GM12878 (cell line): ENCODE results near the gene GRIK1. TPM values are rescaled to one million over a fixed set of nuclear protein-coding genes. Genes with fewer than 3 reads are reported as not detected.

Experiments used
- ATAC-seq: fragments of 200-7000 bp; cut with Tn5 transposase; 3 replicates; pipeline ENCODE4 v1.9.1; 2020; ENCODE audit warnings: mild to moderate bottlenecking, moderate library complexity
- BruUV-seq: library from RNA; stranded (reverse); fragments of 400-500 nt; replicated peaks from 2 replicates; lab custom pipeline; 2021; lab: Mats Ljungman, UMichigan
- CTCF ChIA-PET: fragments of 300-600 bp; sonication (Branson Sonifier 250); formaldehyde crosslinking; extraction: SDS; loops from one replicate; lab custom pipeline; 2021; ENCODE audit warnings: inconsistent platforms; lab: Yijun Ruan, JAX
- POLR2A ChIA-PET: fragments of 350-600 bp; formaldehyde crosslinking; extraction: SDS; loops from one replicate; lab custom pipeline; 2021; ENCODE audit warnings: inconsistent platforms; lab: Charles Lee
- RAD21 ChIA-PET: fragments of 300-600 bp; sonication (Branson Sonifier 250); formaldehyde crosslinking; loops from one replicate; lab custom pipeline; 2023; ENCODE audit warnings: antibody characterized with exemption; ENCODE audit not compliant: unreplicated experiment; lab: Charles Lee
- SMC1A ChIA-PET: fragments of 300-600 bp; sonication (Branson Sonifier 250); formaldehyde crosslinking; loops from one replicate; lab custom pipeline; 2023; ENCODE audit not compliant: unreplicated experiment, uncharacterized antibody; lab: Charles Lee
- DNase-seq: peaks from one replicate; pipeline ENCODE4 v3.0.0-alpha.2; 2011; ENCODE audit warnings: low read depth, low spot score
- FAIRE-seq: peaks from 3 replicates; lab custom pipeline; 2011; peaks lifted over from hg19 to GRCh38; lab: Jason Lieb, UNC
- H2AFZ ChIP-seq: 2 replicates; pipeline ENCODE4 v1.6.0; 2011; ENCODE audit warnings: low read depth, low read length, control low read depth; ENCODE audit not compliant: control insufficient read depth
- H3K27ac ChIP-seq: 2 replicates; pipeline ENCODE4 v1.5.1; 2011; ENCODE audit warnings: control low read depth; ENCODE audit not compliant: control insufficient read depth, insufficient read depth
- H3K27me3 ChIP-seq, 2 experiments: replicated peaks in 1 of 2; 2 replicates each; pipeline versions ENCODE4 v1.6.0 to v1.6.1; 2011; ENCODE audit warnings: low read length in 1 of 2; ENCODE audit not compliant: control insufficient read depth in 2 of 2, insufficient read depth in 2 of 2
- H3K36me3 ChIP-seq, 2 experiments: 2 replicates each; pipeline ENCODE4 v1.5.1; 2011; ENCODE audit warnings: low read length in 1 of 2; ENCODE audit not compliant: control insufficient read depth in 2 of 2, insufficient read depth in 2 of 2
- H3K4me1 ChIP-seq: 2 replicates; pipeline ENCODE4 v1.6.1; 2011; ENCODE audit warnings: mild to moderate bottlenecking, low read length, moderate library complexity, mixed read lengths; ENCODE audit not compliant: control insufficient read depth, insufficient read depth
- H3K4me2 ChIP-seq: 2 replicates; pipeline ENCODE4 v1.6.0; 2011; ENCODE audit warnings: control low read depth; ENCODE audit not compliant: control insufficient read depth, insufficient read depth
- H3K4me3 ChIP-seq: fragments of 200-600 bp; sonication (generic); 2 replicates; pipeline ENCODE4 v1.5.1; 2016
- H3K79me2 ChIP-seq: 2 replicates; pipeline ENCODE4 v1.6.0; 2011; ENCODE audit warnings: low read length; ENCODE audit not compliant: control insufficient read depth, insufficient read depth
- H3K9ac ChIP-seq: 2 replicates; pipeline ENCODE4 v1.8.0; 2011; ENCODE audit warnings: low read length, control low read depth, mixed read lengths; ENCODE audit not compliant: control insufficient read depth, insufficient read depth
- H3K9me3 ChIP-seq: replicated peaks from 3 replicates; pipeline ENCODE4 v1.5.1; 2011; ENCODE audit warnings: mild to moderate bottlenecking, low read length; ENCODE audit not compliant: control insufficient read depth, insufficient read depth
- H4K20me1 ChIP-seq: 2 replicates; pipeline ENCODE4 v1.6.0; 2011; ENCODE audit not compliant: control insufficient read depth, insufficient read depth
- BMI1 ChIP-seq: fragments of 450-650 bp; IDR thresholded peaks from 2 replicates; pipeline ENCODE4 v1.6.1; 2016; ENCODE audit warnings: mild to moderate bottlenecking, moderate library complexity, borderline replicate concordance
- CBFB ChIP-seq: IDR thresholded peaks from 2 replicates; pipeline ENCODE4 v1.6.1; 2016; ENCODE audit warnings: antibody characterized with exemption, low read depth
- EGR1 ChIP-seq, 2 experiments: IDR thresholded peaks; 1 replicate in 1 of 2; 2 replicates in 1 of 2; pipeline ENCODE4 v1.6.1; 2011 to 2012; ENCODE audit warnings: low read depth in 2 of 2, low read length in 2 of 2, borderline replicate concordance in 1 of 2, mild to moderate bottlenecking in 1 of 2, moderate library complexity in 1 of 2
- EZH2 ChIP-seq: IDR thresholded peaks from 2 replicates; pipeline ENCODE4 v1.6.1; 2012; ENCODE audit warnings: low read depth, mild to moderate bottlenecking, control low read depth, inconsistent platforms, low read length, borderline replicate concordance; ENCODE audit not compliant: control insufficient read depth
- JUND ChIP-seq: IDR thresholded peaks from 2 replicates; pipeline ENCODE4 v1.6.1; 2012; ENCODE audit warnings: low read depth, mild to moderate bottlenecking, low read length, improper control_type of control experiment, moderate library complexity
- RELA ChIP-seq: fragments of 450-650 bp; IDR thresholded peaks from 2 replicates; pipeline ENCODE4 v1.8.0; 2014; ENCODE audit warnings: borderline replicate concordance; ENCODE audit not compliant: partially characterized antibody
- RFX5 ChIP-seq: IDR thresholded peaks from 2 replicates; pipeline ENCODE4 v1.6.1; 2011; ENCODE audit warnings: low read depth, low read length, improper control_type of control experiment
- SKIL ChIP-seq: fragments of 450-650 bp; IDR thresholded peaks from 2 replicates; pipeline ENCODE4 v1.6.1; 2017; ENCODE audit warnings: mild to moderate bottlenecking, low read depth, inconsistent platforms; ENCODE audit not compliant: poor library complexity, severe bottlenecking
- SRF ChIP-seq, 2 experiments: IDR thresholded peaks; 2 replicates each; pipeline ENCODE4 v1.6.1; 2011; ENCODE audit warnings: low read depth in 2 of 2, low read length in 2 of 2, mild to moderate bottlenecking in 1 of 2, moderate library complexity in 1 of 2
- WGBS: methylation state at CpG from one replicate; pipeline ENCODE4 v1.1.6; 2016; ENCODE audit warnings: low lambda C conversion rate; ENCODE audit not compliant: insufficient replicate concordance, insufficient coverage; ENCODE audit errors: missing lambda C conversion rate; 5-methylcytosine and 5-hydroxymethylcytosine counted together
- in situ Hi-C: fragments of 300-500 bp; cut with MboI; formaldehyde crosslinking; loops from 9 replicates; pipeline ENCODE4 v1.14.3; 2018; ENCODE audit warnings: mixed read lengths
- intact Hi-C: fragments of 100-400 bp; cut with micrococcal nuclease; formaldehyde crosslinking; loops from one replicate; pipeline ENCODE4 v1.14.2; 2022; ENCODE audit not compliant: unreplicated experiment
- polyA plus RNA-seq, 11 experiments: library from polyadenylated mRNA; depleted of rRNA in 4 of 11; unstranded in 6 of 11; stranded (reverse) in 5 of 11; fragments of >200 nt; fragmentation: Nextera tagmentation in 4 of 11; fragmentation: Illumina TruSeq in 1 of 11; extraction: Ambion mirVana in 4 of 11; extraction: Trizol in 1 of 11; gene quantifications; 1 replicate in 1 of 11; 2 replicates in 10 of 11; pipeline versions ENCODE4 v1.2.1 to v1.2.3, GENCODE V29; 2011 to 2016; ENCODE audit warnings: inconsistent platforms in 2 of 11, missing spikeins in 2 of 11, low read depth in 1 of 11
- total RNA-seq, 4 experiments: library from RNA; depleted of rRNA in 3 of 4; stranded (reverse); fragments of >200 nt in 3 of 4; fragmentation: Illumina TruSeq in 1 of 4; extraction: Trizol in 1 of 4; gene quantifications; 2 replicates each; pipeline versions ENCODE4 v1.2.1 to v1.2.3, GENCODE V29; 2013 to 2021

GRIK1 gene
- total and polyA plus RNA-seq, 10 of the 15 experiments (the other 5 are each of a cell fraction or from before 2014, with no cell fraction given) = 0.05 to 0.13 (median 0.09) TPM; not detected in 7

GRCh38 chr21:29676395-29676794 is 263.4 kb downstream of the GRIK1 start:
- no TSS peak for BruUV-seq
- Histone ChIP-seq H3K36me3 (no peaks in the 10 kb centered on the region), H3K4me3 (no peak overlapping the region), H3K9me3 (no peaks in the 10 kb centered on the region), H3K27me3 (no peaks in the 10 kb centered on the region), H3K4me1 (no peaks in the 10 kb centered on the region), H2AFZ (no peak overlapping the region), H3K4me2 (no peak overlapping the region), H4K20me1 (no peaks in the 10 kb centered on the region), H3K27ac (no peak overlapping the region), H3K79me2 (no peaks in the 10 kb centered on the region), H3K9ac (no peak overlapping the region)
- WGBS = 10% methylated on average over 4 of the region's 4 CpGs
- intact Hi-C loops = no loop called here
- CTCF ChIA-PET = no interaction called here
- ATAC-seq = no peak
- SMC1A ChIA-PET = no interaction called here
- in situ Hi-C loops = no loop called here
- POLR2A ChIA-PET = no interaction called here
- TF ChIP-seq SKIL (no peak), BMI1 (no peak), EZH2 (no peak), RFX5 (no peak), JUND (no peak), RELA (no peak), EGR1 (IDR thresholded peaks at IDR 0.05; ENCODE audit: borderline replicate concordance in 1 of 2, low read depth in 2 of 2, low read length in 2 of 2) (no peak), SRF (IDR thresholded peaks at IDR 0.05; ENCODE audit: low read depth in 2 of 2, low read length in 2 of 2) (no peak), CBFB (no peak)
- DNase-seq = no peak
- no peak for FAIRE-seq
- RAD21 ChIA-PET = no interaction called here
